Trophoblast cell (in vitro differentiated cells and primary cell): ENCODE results near the gene CCL25.
A peak's percentile ranks its signal among the peaks of the same experiment; 100 is the strongest.
"Not testable (repeated sequence)": the region's sequence is repeated elsewhere in the genome, so short reads cannot be mapped to it uniquely, and the experiment has no call there.

Source experiments
- DNase-seq, 2 donors: peaks; one replicate each; pipeline ENCODE4 v3.0.0-alpha.2; 2016
- H2AFZ ChIP-seq: 2 replicates; pipeline ENCODE4 v1.6.1; 2013; ENCODE audit warnings: low read length, moderate library complexity, mild to moderate bottlenecking; ENCODE audit not compliant: insufficient read depth, poor library complexity
- H2AK5ac ChIP-seq: 2 replicates; pipeline ENCODE4 v1.6.1; 2013; ENCODE audit warnings: mild to moderate bottlenecking, low read length
- H2BK120ac ChIP-seq: 2 replicates; pipeline ENCODE4 v1.6.1; 2013; ENCODE audit warnings: low read length, mild to moderate bottlenecking, moderate library complexity; ENCODE audit not compliant: insufficient read depth, poor library complexity
- H2BK12ac ChIP-seq: 2 replicates; pipeline ENCODE4 v1.6.1; 2013; ENCODE audit warnings: mild to moderate bottlenecking, low read length, moderate library complexity
- H2BK5ac ChIP-seq: 2 replicates; pipeline ENCODE4 v1.6.1; 2013; ENCODE audit warnings: low read length, low read depth, moderate library complexity, mild to moderate bottlenecking; ENCODE audit not compliant: poor library complexity
- H3K14ac ChIP-seq: 2 replicates; pipeline ENCODE4 v1.6.1; 2013; ENCODE audit warnings: mild to moderate bottlenecking, low read length
- H3K18ac ChIP-seq: 2 replicates; pipeline ENCODE4 v1.6.1; 2013; ENCODE audit warnings: mild to moderate bottlenecking, low read length
- H3K23ac ChIP-seq: 2 replicates; pipeline ENCODE4 v1.6.1; 2013; ENCODE audit warnings: low read length
- H3K27ac ChIP-seq: 2 replicates; pipeline ENCODE4 v1.5.1; 2013; ENCODE audit warnings: low read depth, mild to moderate bottlenecking, inconsistent platforms, low read length, moderate library complexity
- H3K27me3 ChIP-seq: 2 replicates; pipeline ENCODE4 v1.6.1; 2013; ENCODE audit warnings: inconsistent platforms, mild to moderate bottlenecking, low read length, moderate library complexity; ENCODE audit not compliant: insufficient read depth
- H3K36me3 ChIP-seq, 2 experiments: 1 replicate in 1 of 2; 2 replicates in 1 of 2; pipeline ENCODE4 v1.6.1; 2013; ENCODE audit warnings: low read length in 2 of 2, mild to moderate bottlenecking in 2 of 2, moderate library complexity in 1 of 2; ENCODE audit not compliant: insufficient read depth in 2 of 2, control insufficient read depth in 1 of 2
- H3K4ac ChIP-seq: 2 replicates; pipeline ENCODE4 v1.6.1; 2013; ENCODE audit warnings: low read depth, mild to moderate bottlenecking, low read length, moderate library complexity
- H3K4me1 ChIP-seq, 2 experiments: 1 replicate in 1 of 2; 2 replicates in 1 of 2; pipeline ENCODE4 v1.6.1; 2013; ENCODE audit warnings: low read length in 2 of 2, mild to moderate bottlenecking in 2 of 2, moderate library complexity in 1 of 2; ENCODE audit not compliant: insufficient read depth in 2 of 2, control insufficient read depth in 1 of 2
- H3K4me2 ChIP-seq: 2 replicates; pipeline ENCODE4 v1.6.1; 2013; ENCODE audit warnings: inconsistent platforms, mild to moderate bottlenecking, low read length, moderate library complexity
- H3K4me3 ChIP-seq: 2 replicates; pipeline ENCODE4 v1.5.1; 2013; ENCODE audit warnings: mild to moderate bottlenecking, low read depth, low read length, inconsistent platforms
- H3K79me1 ChIP-seq: one replicate; pipeline ENCODE4 v1.6.1; 2013; ENCODE audit warnings: low read length
- H3K79me2 ChIP-seq: 2 replicates; pipeline ENCODE4 v1.6.1; 2013; ENCODE audit warnings: low read length, mild to moderate bottlenecking; ENCODE audit not compliant: control insufficient read depth, insufficient read depth, poor library complexity
- H3K9ac ChIP-seq: 2 replicates; pipeline ENCODE4 v1.6.1; 2013; ENCODE audit warnings: mild to moderate bottlenecking, low read length
- H3K9me3 ChIP-seq: 2 replicates; pipeline ENCODE4 v1.6.1; 2013; ENCODE audit warnings: low read depth, mild to moderate bottlenecking, control low read depth, inconsistent platforms, low read length; ENCODE audit not compliant: insufficient read depth
- H4K12ac ChIP-seq: 2 replicates; pipeline ENCODE4 v1.6.1; 2013; ENCODE audit warnings: low read depth, mild to moderate bottlenecking, low read length, moderate library complexity
- H4K8ac ChIP-seq: 2 replicates; pipeline ENCODE4 v1.6.1; 2013; ENCODE audit warnings: low read depth, mild to moderate bottlenecking, low read length, moderate library complexity
- H4K91ac ChIP-seq: one replicate; pipeline ENCODE4 v1.6.1; 2013; ENCODE audit warnings: low read depth, mild to moderate bottlenecking, low read length, moderate library complexity
- WGBS: extraction: QIAGEN DNeasy Blood & Tissue Kit; methylation state at CpG from one replicate; pipeline ENCODE4 v1.1.7; 2013; ENCODE audit warnings: missing lambda C conversion rate; ENCODE audit not compliant: insufficient read length, insufficient coverage; ENCODE audit errors: extremely low coverage; 5-methylcytosine and 5-hydroxymethylcytosine counted together

The CCL25 gene

GRCh38 chr19:8030960-8031359, 21.6 kb upstream of the CCL25 start:
- Histone ChIP-seq H2BK5ac (peak overlapping the region; percentile 33), H2AFZ (no peak overlapping the region), H3K27ac (no peak overlapping the region), H3K79me2 (peaks cover 3% of the 10 kb centered on the region), H3K9ac (no peak overlapping the region), H4K91ac (peak overlapping the region; percentile 44), H3K79me1 (peaks cover 21% of the 10 kb centered on the region), H2AK5ac (peak overlapping the region; percentile 65), H3K4me2 (no peak overlapping the region), H3K9me3 (no peaks in the 10 kb centered on the region), H3K4me3 (no peak overlapping the region), H3K27me3 (no peaks in the 10 kb centered on the region), H3K4me1 (peaks cover 13 to 35% of the 10 kb centered on the region in 2 experiments), H2BK12ac (peak overlapping the region; percentile 88), H3K36me3 (no peaks in the 10 kb centered on the region), H3K4ac (peak overlapping the region; percentile 23), H3K18ac (no peak overlapping the region), H3K14ac (peak overlapping the region; percentile 72), H4K12ac (no peak overlapping the region), H2BK120ac (peak overlapping the region; percentile 91), H3K23ac (no peak overlapping the region), H4K8ac (peak overlapping the region; percentile 38)
- DNase-seq: peak in 1 of 2 donors; percentile 49
- WGBS: no CpG with 5 or more reads among the region's 8 CpGs

DNA sequence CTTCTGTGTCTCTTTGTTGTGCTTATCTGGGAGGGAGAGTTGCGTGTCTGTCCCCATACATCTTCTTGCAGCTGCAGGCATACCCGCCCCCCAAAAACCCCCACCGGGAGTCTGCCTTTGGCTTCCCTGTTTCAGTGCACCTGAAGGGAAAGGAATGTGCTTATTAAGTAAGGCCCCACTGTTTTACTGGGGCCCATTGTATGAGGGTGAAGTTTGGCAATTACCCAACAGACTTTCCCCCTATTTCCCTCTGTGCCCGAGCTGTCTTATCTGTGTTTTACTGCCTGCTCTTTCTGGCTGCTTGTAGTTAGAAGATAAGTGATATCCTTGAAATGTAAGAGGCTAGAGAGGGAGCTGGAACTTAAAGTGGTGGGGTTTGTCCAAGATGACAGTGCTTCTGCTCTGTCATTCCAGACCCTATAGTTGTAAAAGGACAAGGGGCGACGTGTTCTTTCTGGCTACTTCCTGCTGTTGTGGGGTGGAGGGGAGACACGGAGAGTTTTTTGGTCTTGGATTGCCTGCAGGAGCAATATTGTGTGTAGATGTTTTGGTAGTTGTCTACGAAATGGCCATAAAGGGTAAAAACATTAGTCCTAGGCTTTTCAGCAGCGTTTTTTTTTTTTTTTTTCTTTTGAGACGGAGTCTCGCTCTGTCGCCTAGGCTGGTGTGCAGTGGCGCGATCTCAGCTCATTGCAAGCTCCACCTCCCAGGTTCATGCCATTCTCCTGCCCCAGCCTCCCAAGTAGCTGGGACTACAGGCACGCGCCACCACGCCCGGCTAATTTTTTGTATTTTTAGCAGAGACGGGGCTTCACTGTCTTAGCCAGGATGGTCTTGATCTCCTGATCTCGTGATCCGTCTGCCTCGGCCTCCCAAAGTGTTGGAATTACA, 19.0 kb upstream of the CCL25 start:
- H4K12ac ChIP-seq, H4K8ac ChIP-seq, H3K4me2 ChIP-seq, H3K36me3 ChIP-seq, H2BK5ac ChIP-seq, H3K4me3 ChIP-seq, H3K9me3 ChIP-seq, H2BK120ac ChIP-seq, H3K18ac ChIP-seq, H3K9ac ChIP-seq, H3K79me2 ChIP-seq, H3K4ac ChIP-seq, H3K27me3 ChIP-seq, H3K14ac ChIP-seq, H2AK5ac ChIP-seq, H2BK12ac ChIP-seq, H4K91ac ChIP-seq, H2AFZ ChIP-seq, H3K23ac ChIP-seq: not testable (repeated sequence)
- Histone ChIP-seq H3K79me1 (peaks cover 13% of the 10 kb centered on the region), H3K27ac (peak overlapping the region; percentile 50), H3K4me1 (peaks cover 8 to 26% of the 10 kb centered on the region in 2 experiments)
- DNase-seq: peak in 1 of 2 donors; percentile 37
- whole genome bisulfite sequencing: no CpG with 5 or more reads among the region's 22 CpGs

- no peak overlapping the region for H3K27ac ChIP-seq
- no peak overlapping the region for H2BK12ac ChIP-seq
- DNase-seq: peak; percentile 91 to 96
- H3K4ac ChIP-seq: no peak overlapping the region
- H2AK5ac ChIP-seq: no peak overlapping the region
- no peak overlapping the region for H3K18ac ChIP-seq
- H3K9ac ChIP-seq: no peak overlapping the region
- H3K4me1 ChIP-seq: peaks cover 6 to 23% of the 10 kb centered on the region in 2 experiments
- no peak overlapping the region for H3K4me3 ChIP-seq
- H3K23ac ChIP-seq: no peak overlapping the region
- WGBS: no CpG with 5 or more reads among the region's 6 CpGs
- H2BK5ac ChIP-seq: no peak overlapping the region
- H3K27me3 ChIP-seq: no peaks in the 10 kb centered on the region
- no peaks in the 10 kb centered on the region for H3K79me2 ChIP-seq
- H4K8ac ChIP-seq: no peak overlapping the region
- peaks cover 2% of the 10 kb centered on the region for H3K9me3 ChIP-seq
- no peak overlapping the region for H3K4me2 ChIP-seq
- no peak overlapping the region for H3K14ac ChIP-seq
- no peaks in the 10 kb centered on the region for H3K36me3 ChIP-seq
- H3K79me1 ChIP-seq: peaks cover 11% of the 10 kb centered on the region
- H2BK120ac ChIP-seq: no peak overlapping the region
- H4K12ac ChIP-seq: no peak overlapping the region
- no peak overlapping the region for H4K91ac ChIP-seq
- no peak overlapping the region for H2AFZ ChIP-seq
These were observed 18.4 kb upstream of the CCL25 start for GRCh38 chr19:8034178-8034525.

DNA sequence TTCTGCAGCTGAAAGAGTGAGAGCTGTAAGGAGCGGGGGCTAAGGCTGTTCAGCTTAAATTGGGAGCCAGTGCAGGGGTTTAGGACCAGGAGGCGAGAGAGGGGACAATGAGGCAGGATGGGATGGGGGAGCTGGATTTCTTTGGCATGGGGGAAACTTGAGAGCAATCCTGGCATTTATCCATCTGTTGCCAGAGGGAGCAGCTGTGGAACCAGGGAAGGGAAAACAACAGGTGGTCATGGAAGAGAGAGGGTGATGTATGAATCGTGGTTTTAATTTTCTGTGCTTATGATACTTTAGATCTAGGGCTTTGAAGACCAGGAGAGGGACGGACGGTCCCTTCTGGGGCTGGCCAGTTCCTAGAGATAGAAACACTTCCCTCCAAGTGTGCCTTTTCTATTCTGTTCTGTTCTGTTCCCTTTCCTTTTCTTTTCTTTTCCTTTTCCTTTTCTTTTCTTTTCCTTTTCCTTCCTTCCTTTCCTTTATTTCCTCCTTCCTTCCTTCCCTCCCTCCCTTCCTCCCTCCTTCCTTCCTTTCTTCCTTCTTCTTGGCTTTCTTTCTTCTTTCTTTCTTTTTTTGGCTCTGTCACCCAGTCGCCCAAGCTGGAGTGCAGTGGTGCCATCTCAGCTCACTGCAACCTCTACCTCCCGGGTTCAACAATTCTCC, 16.0 kb upstream of the CCL25 start:
- DNase-seq: no peak
- Histone ChIP-seq H2AK5ac (no peak overlapping the region), H3K4me2 (no peak overlapping the region), H4K91ac (no peak overlapping the region), H2BK120ac (no peak overlapping the region), H3K27ac (no peak overlapping the region), H3K4ac (no peak overlapping the region), H3K36me3 (no peaks in the 10 kb centered on the region), H3K9me3 (peaks cover 2% of the 10 kb centered on the region), H3K23ac (no peak overlapping the region), H4K12ac (no peak overlapping the region), H2BK5ac (no peak overlapping the region), H2AFZ (no peak overlapping the region), H3K14ac (no peak overlapping the region), H3K27me3 (no peaks in the 10 kb centered on the region), H3K9ac (no peak overlapping the region), H3K18ac (no peak overlapping the region), H3K4me1 (peaks cover 0 to 10% of the 10 kb centered on the region in 2 experiments), H3K79me1 (no peaks in the 10 kb centered on the region), H2BK12ac (no peak overlapping the region), H3K4me3 (no peak overlapping the region), H4K8ac (no peak overlapping the region), H3K79me2 (no peaks in the 10 kb centered on the region)
- no CpG with 5 or more reads among the region's 7 CpGs for WGBS
